GM20000 (cell line): ENCODE results near the gene WWOX.

Experiments used
- DNase-seq: peaks from one replicate; pipeline ENCODE4 v3.0.0; 2012; ENCODE audit warnings: low spot score
- TF ChIP-seq, protein P1 (sequence below): IDR thresholded peaks from 2 replicates; pipeline ENCODE4 v1.5.1; 2012; ENCODE audit warnings: mild to moderate bottlenecking, control low read depth; ENCODE audit errors: extremely low read depth, missing control alignments

WWOX gene

DNA sequence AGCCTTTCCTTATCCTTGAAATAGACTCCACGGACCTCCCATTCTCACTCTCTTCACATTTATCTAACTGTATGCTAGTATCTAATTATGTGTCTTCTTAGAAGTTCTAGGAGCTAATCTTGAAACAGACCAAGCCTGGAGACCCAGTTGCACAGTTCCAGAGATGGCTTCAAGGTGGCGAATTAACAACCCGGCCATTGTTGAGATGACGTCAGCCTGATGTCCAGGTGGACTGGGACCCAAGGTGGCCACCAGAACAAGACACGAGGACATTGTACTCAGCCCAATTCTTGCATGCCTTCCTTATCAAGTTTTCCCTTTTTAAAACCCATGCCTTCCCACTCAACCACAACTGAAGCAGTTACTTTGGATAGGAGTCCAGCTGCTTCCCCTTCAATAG lies 29.5 kb upstream of the WWOX start:
- DNase-seq = no peak
- TF ChIP-seq, protein P1, sequence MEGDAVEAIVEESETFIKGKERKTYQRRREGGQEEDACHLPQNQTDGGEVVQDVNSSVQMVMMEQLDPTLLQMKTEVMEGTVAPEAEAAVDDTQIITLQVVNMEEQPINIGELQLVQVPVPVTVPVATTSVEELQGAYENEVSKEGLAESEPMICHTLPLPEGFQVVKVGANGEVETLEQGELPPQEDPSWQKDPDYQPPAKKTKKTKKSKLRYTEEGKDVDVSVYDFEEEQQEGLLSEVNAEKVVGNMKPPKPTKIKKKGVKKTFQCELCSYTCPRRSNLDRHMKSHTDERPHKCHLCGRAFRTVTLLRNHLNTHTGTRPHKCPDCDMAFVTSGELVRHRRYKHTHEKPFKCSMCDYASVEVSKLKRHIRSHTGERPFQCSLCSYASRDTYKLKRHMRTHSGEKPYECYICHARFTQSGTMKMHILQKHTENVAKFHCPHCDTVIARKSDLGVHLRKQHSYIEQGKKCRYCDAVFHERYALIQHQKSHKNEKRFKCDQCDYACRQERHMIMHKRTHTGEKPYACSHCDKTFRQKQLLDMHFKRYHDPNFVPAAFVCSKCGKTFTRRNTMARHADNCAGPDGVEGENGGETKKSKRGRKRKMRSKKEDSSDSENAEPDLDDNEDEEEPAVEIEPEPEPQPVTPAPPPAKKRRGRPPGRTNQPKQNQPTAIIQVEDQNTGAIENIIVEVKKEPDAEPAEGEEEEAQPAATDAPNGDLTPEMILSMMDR = no peak

DNA sequence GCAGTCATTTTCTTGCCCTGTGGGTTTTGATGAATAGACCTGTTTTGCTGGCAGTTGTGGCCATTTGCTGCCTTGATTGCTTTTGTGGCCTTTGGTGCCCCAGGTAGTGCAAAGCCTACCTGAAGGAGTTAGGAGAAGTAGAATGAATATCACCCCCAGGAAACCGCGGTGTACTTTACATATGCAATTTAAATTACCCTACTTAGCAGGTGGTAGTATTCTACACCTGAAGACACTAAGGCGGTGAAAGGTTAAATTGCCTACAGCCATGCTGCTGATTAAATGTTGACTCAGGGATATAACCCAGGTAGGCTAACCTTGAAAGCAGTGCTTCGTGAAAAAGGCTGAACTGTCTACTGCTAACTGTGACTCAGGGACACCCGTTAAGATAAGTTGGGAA lies 27.2 kb upstream of the WWOX start:
- DNase-seq = no peak
- TF ChIP-seq, protein P1 = no peak

DNA sequence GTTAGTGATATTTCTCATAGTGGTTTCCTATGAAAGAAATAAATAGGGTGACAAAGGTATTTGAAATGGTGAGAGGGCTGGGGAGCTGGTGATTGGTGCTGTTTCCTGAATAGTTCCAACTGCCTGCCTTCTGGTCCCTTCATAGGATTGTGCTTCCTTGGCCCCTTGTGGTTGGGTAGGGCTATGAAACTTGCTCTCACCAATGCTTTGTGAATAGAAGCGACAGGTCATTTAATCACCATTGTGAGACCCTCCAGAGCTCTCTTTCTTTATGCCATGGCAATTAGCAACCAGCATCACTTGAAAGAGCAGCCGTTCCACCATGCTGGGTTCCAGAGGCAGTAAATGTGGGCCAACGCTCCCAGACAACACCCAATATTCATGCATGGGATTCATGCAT lies 23.7 kb upstream of the WWOX start:
- DNase-seq = no peak

DNA sequence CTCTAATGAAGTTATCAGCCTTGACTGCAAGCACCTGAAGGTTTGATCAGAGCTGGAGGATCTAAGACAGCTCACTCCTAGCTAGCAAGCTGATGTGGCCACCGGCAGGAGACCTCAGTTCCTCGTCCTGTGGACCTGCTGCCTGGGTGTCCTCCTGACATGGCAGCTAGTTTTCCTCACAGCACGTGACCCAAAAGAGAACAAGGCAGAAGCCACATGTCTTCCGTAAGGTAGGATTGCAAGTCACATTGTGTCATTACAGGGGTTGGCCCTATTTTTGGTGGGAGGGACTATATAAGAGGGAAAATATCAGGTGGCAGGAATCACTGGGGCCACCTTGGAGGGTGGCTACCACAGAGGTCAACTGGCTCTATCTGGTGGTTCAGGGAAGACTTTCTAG lies 18.1 kb upstream of the WWOX start:
- TF ChIP-seq, protein P1 = no peak
- no peak for DNase-seq

More for the DNA sequence above, 23.7 kb upstream of the WWOX start:
- TF ChIP-seq, protein P1 = no peak

DNA sequence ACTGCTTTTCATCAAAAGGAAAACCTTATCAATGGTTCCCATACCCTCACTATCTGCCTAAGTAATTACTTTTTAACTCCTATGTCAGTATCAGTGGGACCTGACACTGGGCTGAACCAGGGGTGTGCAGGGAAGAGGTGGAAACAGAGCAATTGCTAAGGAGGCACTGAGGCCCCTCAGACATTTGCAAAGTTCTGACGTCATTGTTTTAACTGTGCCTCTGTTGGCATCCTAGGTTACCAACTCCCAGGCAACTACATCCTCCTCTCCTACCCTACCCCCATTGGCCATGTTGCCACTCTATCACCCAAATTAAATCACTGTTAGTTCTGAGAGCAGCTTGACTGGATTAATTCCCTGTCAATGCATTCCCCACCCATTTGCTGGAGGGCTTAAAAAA lies 8.0 kb upstream of the WWOX start:
- TF ChIP-seq, protein P1 = no peak
- DNase-seq = no peak

DNA sequence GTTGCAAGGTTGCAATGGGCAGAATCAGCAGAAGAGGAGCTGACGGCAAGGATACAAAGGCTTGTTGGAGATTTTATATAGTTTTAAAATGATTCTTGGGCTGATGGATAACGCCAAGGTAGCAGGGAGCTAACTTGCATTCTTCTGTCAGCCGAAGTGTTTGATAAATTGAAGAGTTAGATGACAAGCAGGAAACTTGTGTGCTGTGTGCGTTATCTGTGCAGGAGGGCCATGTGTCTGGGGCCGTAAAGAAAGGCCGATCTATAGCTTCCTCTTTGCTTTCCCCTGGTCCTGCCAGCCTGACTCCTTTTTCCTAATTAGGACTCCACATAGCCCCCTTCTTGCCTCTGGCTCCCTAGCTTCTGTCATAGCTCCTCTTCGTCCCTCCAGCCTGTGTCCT lies 6.7 kb upstream of the WWOX start:
- no peak for DNase-seq
- TF ChIP-seq, protein P1 = no peak

DNA sequence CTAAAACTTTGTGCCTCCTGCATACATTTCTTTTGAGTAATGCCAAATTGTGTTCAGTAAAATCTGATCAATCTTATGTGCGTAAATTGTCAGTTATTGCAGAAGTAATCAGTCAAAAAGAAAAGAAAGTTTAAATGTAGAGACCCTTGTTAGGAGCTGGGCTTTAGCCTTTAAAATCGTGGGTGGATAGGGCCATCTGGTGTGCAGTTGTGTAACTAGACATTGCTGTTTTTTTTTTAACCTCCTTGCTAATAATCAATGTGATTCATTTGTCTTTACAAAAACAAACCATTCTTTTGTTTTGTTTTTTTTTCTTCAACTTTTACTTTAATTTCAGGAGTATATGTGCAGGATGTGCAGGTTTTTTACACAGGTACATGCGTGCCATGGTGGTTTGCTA lies 5.3 kb upstream of the WWOX start:
- no peak for DNase-seq
- TF ChIP-seq, protein P1 = no peak
